Naive thymus-derived CD4-positive, alpha-beta T cell (primary cell): ENCODE measurements around the gene STIM1. TPM values are rescaled to one million over a fixed set of nuclear protein-coding genes. Genes with fewer than 3 reads are reported as not detected.
A peak's percentile ranks its signal among the peaks of the same experiment; 100 is the strongest.
"Not testable (repeated sequence)": the region's sequence is repeated elsewhere in the genome, so short reads cannot be mapped to it uniquely, and the experiment has no call there.

Experiments
- ATAC-seq: fragments of 150-1000 bp; cut with Tn5 transposase; 2 replicates; pipeline ENCODE4 v1.10.0; 2021; ENCODE audit warnings: mild to moderate bottlenecking, moderate library complexity
- CTCF ChIA-PET: fragments of 350-600 bp; sonication (Branson Sonifier 250); formaldehyde crosslinking; loops from one replicate; lab custom pipeline; 2021; ENCODE audit warnings: antibody characterized with exemption; lab: Charles Lee
- POLR2A ChIA-PET: fragments of 350-600 bp; sonication (Branson Sonifier 250); formaldehyde crosslinking; loops from one replicate; lab custom pipeline; 2021; ENCODE audit warnings: antibody characterized with exemption, inconsistent platforms; lab: Charles Lee
- DNase-seq, 9 donors: peaks; one replicate each; pipeline versions ENCODE4 v3.0.0 to v3.0.0-alpha.2; 2020 to 2022; ENCODE audit warnings: mixed read lengths in 1 of 9
- H3K27ac ChIP-seq: one replicate; pipeline ENCODE4 v1.7.0; 2013; ENCODE audit warnings: mild to moderate bottlenecking, low read depth, low read length, moderate library complexity
- H3K27me3 ChIP-seq, 2 donors: one replicate each; pipeline ENCODE4 v1.7.0; 2013; ENCODE audit warnings: low read length in 2 of 2, mild to moderate bottlenecking in 2 of 2, moderate library complexity in 2 of 2; ENCODE audit not compliant: control insufficient read depth in 2 of 2, insufficient read depth in 2 of 2
- H3K36me3 ChIP-seq, 3 experiments: 1 replicate in 2 of 3; 2 replicates in 1 of 3; pipeline ENCODE4 v1.7.0; 2013; ENCODE audit warnings: low read length in 3 of 3, mild to moderate bottlenecking in 3 of 3, moderate library complexity in 1 of 3; ENCODE audit not compliant: insufficient read depth in 3 of 3, control insufficient read depth in 2 of 3
- H3K4me1 ChIP-seq, 2 donors: one replicate each; pipeline ENCODE4 v1.7.0; 2013; ENCODE audit warnings: low read length in 2 of 2, mild to moderate bottlenecking in 2 of 2, moderate library complexity in 1 of 2; ENCODE audit not compliant: control insufficient read depth in 2 of 2, insufficient read depth in 2 of 2
- H3K4me3 ChIP-seq: 2 replicates; pipeline ENCODE4 v1.7.0; 2013; ENCODE audit warnings: mild to moderate bottlenecking, low read length
- H3K9me3 ChIP-seq, 3 experiments: 1 replicate in 2 of 3; 2 replicates in 1 of 3; pipeline ENCODE4 v1.7.0; 2013; ENCODE audit warnings: low read length in 3 of 3; ENCODE audit not compliant: control insufficient read depth in 2 of 3
- H3K27ac Mint-ChIP-seq, 9 donors: one replicate each; pipeline ENCODE4 v1.8.0; 2020 to 2022; ENCODE audit warnings: mixed read lengths in 9 of 9, mild to moderate bottlenecking in 8 of 9, moderate library complexity in 5 of 9, inconsistent platforms in 2 of 9
- H3K27me3 Mint-ChIP-seq, 5 donors: one replicate each; pipeline ENCODE4 v1.8.0; 2021 to 2022; ENCODE audit warnings: mixed read lengths in 5 of 5, mild to moderate bottlenecking in 1 of 5
- H3K36me3 Mint-ChIP-seq, 5 donors: one replicate each; pipeline ENCODE4 v1.8.0; 2020 to 2022; ENCODE audit warnings: mixed read lengths in 5 of 5, mild to moderate bottlenecking in 3 of 5, inconsistent platforms in 1 of 5
- H3K4me1 Mint-ChIP-seq, 7 donors: one replicate each; pipeline ENCODE4 v1.8.0; 2020 to 2022; ENCODE audit warnings: mixed read lengths in 7 of 7, mild to moderate bottlenecking in 3 of 7, inconsistent platforms in 1 of 7
- H3K4me3 Mint-ChIP-seq, 10 donors: one replicate each; pipeline ENCODE4 v1.8.0; 2020 to 2022; ENCODE audit warnings: mild to moderate bottlenecking in 10 of 10, mixed read lengths in 10 of 10, moderate library complexity in 6 of 10, inconsistent platforms in 2 of 10
- H3K9me3 Mint-ChIP-seq, 11 donors: one replicate each; pipeline ENCODE4 v1.8.0; 2020 to 2022; ENCODE audit warnings: mixed read lengths in 11 of 11, mild to moderate bottlenecking in 4 of 11, inconsistent platforms in 1 of 11, moderate library complexity in 1 of 11
- intact Hi-C, 2 donors: fragments of 100-400 bp; cut with micrococcal nuclease; formaldehyde crosslinking; loops; one replicate each; pipeline ENCODE4 v1.15.1; 2023
- polyA plus RNA-seq, 2 donors: library from polyadenylated mRNA; unstranded; fragments of 300-500 nt; fragmentation: Illumina TruSeq; gene quantifications; one replicate each; pipeline ENCODE4 v1.2.3, GENCODE V29; 2021
- total RNA-seq, 6 experiments: library from RNA in 5 of 6; stranded (reverse) in 5 of 6; gene quantifications; 1 replicate in 5 of 6; 2 replicates in 1 of 6; pipeline ENCODE4 v1.2.3 and lab custom pipeline; 2021 to 2026

STIM1 gene
- total and polyA plus RNA-seq, 7 experiments from 2014 or later: 38.4 to 117 (median 99.0) TPM

- Histone ChIP-seq H3K36me3 (no peaks in the 10 kb centered on the region), H3K27me3 (no peaks in the 10 kb centered on the region), H3K9me3 (no peaks in the 10 kb centered on the region), H3K4me1 (peaks cover 11 to 14% of the 10 kb centered on the region in 2 donors), H3K4me3 (no peak overlapping the region), H3K27ac (no peak overlapping the region)
- H3K36me3 Mint-ChIP-seq: peaks cover 0 to 26% (median 7%) of the 10 kb centered on the region in 5 donors
- H3K27me3 Mint-ChIP-seq: no peaks in the 10 kb centered on the region
- CTCF ChIA-PET: interaction anchor here (1.1 to 2.2 kb wide), 3 partner anchors 9 to 158 kb away, joined by 4 to 6 read pairs (median 4); no protein-coding TSS in a partner anchor
- peaks cover 22 to 48% (median 34%) of the 10 kb centered on the region in 7 donors for H3K4me1 Mint-ChIP-seq
- peak overlapping the region in 8 of 9 donors; percentile 25 to 90 (median 68) for H3K27ac Mint-ChIP-seq
- H3K4me3 Mint-ChIP-seq: peak overlapping the region in 8 of 10 donors; percentile 9 to 61 (median 44)
- peak; percentile 40 for ATAC-seq
- H3K9me3 Mint-ChIP-seq: peaks cover 0 to 10% (median 0%) of the 10 kb centered on the region in 11 donors
- no peak for DNase-seq
- intact Hi-C loops: no loop called here
- POLR2A ChIA-PET: interaction anchor here (0.7 to 1.8 kb wide), 4 partner anchors 9 to 23 kb away, joined by 3 to 6 read pairs (median 4); no protein-coding TSS in a partner anchor
Observed at GRCh38 chr11:4006946-4007680, 151.6 kb downstream of the STIM1 start.

DNA sequence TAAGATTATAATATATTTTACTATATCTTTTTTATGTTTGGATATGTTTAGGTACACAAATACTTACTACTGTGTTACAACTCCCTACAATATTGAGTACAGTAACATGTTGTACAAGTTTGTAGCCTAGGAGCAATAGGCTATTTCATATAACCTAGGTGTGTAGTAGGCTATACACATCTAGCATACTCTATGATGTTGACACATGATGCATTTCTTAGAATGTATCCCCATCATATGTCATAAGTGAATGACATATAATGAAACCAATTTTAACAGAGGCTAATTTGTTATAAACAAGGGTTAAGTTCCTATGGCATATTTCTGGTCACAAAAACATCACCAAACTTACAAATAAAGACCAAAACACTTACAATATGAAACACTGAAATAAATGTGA is 152.7 kb downstream of the STIM1 start:
- H3K36me3 Mint-ChIP-seq: peaks cover 0 to 27% (median 11%) of the 10 kb centered on the region in 5 donors
- POLR2A ChIA-PET: interaction anchor here (1.8 kb wide), 1 partner anchor 10 kb away, joined by 6 read pairs; no protein-coding TSS in a partner anchor
- no peak overlapping the region for H3K27ac Mint-ChIP-seq
- CTCF ChIA-PET: interaction anchor here (2.2 kb wide), 1 partner anchor 159 kb away, joined by 6 read pairs; no protein-coding TSS in a partner anchor
- intact Hi-C loops: no loop called here
- peaks cover 0 to 11% (median 2%) of the 10 kb centered on the region in 11 donors for H3K9me3 Mint-ChIP-seq
- Histone ChIP-seq H3K36me3 (no peaks in the 10 kb centered on the region), H3K4me1 (peaks cover 11 to 14% of the 10 kb centered on the region in 2 donors), H3K9me3 (no peaks in the 10 kb centered on the region), H3K27me3 (no peaks in the 10 kb centered on the region), H3K4me3 (no peak overlapping the region), H3K27ac (no peak overlapping the region)
- H3K4me3 Mint-ChIP-seq: no peak overlapping the region
- DNase-seq (no peak), ATAC-seq (no peak)
- H3K4me1 Mint-ChIP-seq: peaks cover 25 to 58% (median 44%) of the 10 kb centered on the region in 7 donors
- no peaks in the 10 kb centered on the region for H3K27me3 Mint-ChIP-seq

DNA sequence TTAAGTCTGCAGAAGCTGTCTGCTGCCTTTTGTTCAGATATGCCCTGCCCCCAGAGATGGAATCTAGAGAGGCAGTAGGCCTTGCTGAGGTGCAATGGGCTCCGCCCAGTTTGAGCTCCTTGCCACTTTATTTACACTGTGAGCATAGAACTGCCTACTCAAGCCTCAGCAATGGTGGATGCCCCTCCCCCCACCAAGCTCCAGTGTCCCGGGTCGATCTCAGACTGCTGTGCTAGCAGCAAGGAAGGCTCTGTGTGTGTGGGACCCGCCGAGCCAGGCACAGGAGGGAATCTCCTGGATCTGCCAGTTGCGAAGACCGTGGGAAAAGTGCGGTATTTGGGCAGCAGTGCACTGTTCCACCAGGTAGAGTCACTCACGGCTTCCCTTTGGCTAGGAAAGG is 161.1 kb downstream of the STIM1 start:
- CTCF ChIA-PET, DNase-seq, H3K27me3 Mint-ChIP-seq, intact Hi-C loops, H3K27me3 ChIP-seq, H3K27ac ChIP-seq, H3K9me3 ChIP-seq, H3K4me3 ChIP-seq, ATAC-seq, H3K4me1 ChIP-seq, H3K9me3 Mint-ChIP-seq, H3K4me3 Mint-ChIP-seq, H3K36me3 ChIP-seq: not testable (repeated sequence)
- POLR2A ChIA-PET: interaction anchor here (0.9 kb wide), 1 partner anchor 10 kb away, joined by 4 read pairs; no protein-coding TSS in a partner anchor
- H3K4me1 Mint-ChIP-seq: peaks cover 41 to 92% (median 81%) of the 10 kb centered on the region in 7 donors
- peak overlapping the region in 2 of 9 donors; percentile 40 to 52 for H3K27ac Mint-ChIP-seq
- H3K36me3 Mint-ChIP-seq: peaks cover 7 to 42% (median 30%) of the 10 kb centered on the region in 5 donors

DNA sequence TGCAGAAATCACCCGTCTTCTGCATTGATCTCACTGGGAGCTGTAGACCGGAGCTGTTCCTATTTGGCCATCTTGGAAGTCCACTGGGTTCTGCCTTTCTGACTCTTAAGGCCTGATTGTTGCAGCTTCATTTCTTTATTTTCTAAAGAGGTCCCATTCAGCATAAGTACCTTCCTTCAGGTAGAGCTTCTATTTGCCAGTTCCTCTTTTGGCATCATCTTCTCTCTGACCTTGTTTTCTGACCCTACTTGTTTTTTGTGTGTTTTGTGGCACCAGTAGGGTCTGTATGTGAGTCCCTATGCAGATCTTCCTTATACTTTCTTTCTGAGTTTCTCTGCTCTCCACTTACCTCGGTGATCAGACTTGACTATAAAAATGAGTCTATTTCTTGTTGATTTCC is 161.7 kb downstream of the STIM1 start:
- no peak for ATAC-seq
- Histone ChIP-seq H3K27me3 (no peaks in the 10 kb centered on the region), H3K4me1 (no peaks in the 10 kb centered on the region), H3K4me3 (no peak overlapping the region), H3K36me3 (no peaks in the 10 kb centered on the region), H3K27ac (no peak overlapping the region), H3K9me3 (no peaks in the 10 kb centered on the region)
- CTCF ChIA-PET: interaction anchor here (0.6 kb wide), 2 partner anchors 21 to 126 kb away, joined by 3 to 6 read pairs; no protein-coding TSS in a partner anchor
- H3K9me3 Mint-ChIP-seq: peaks cover 0 to 9% (median 0%) of the 10 kb centered on the region in 11 donors
- H3K27me3 Mint-ChIP-seq: no peaks in the 10 kb centered on the region
- H3K4me3 Mint-ChIP-seq: peak overlapping the region in 1 of 10 donors; percentile 10
- H3K4me1 Mint-ChIP-seq: peaks cover 39 to 88% (median 77%) of the 10 kb centered on the region in 7 donors
- H3K27ac Mint-ChIP-seq: peak overlapping the region in 3 of 9 donors; percentile 34 to 75 (median 39)
- DNase-seq: no peak
- H3K36me3 Mint-ChIP-seq: peaks cover 7 to 37% (median 26%) of the 10 kb centered on the region in 5 donors
- POLR2A ChIA-PET: interaction anchor here (0.8 kb wide), 1 partner anchor 44 kb away, joined by 3 read pairs; no protein-coding TSS in a partner anchor
- intact Hi-C loops: no loop called here

GRCh38 chr11:4018641-4019040 is 163.2 kb downstream of the STIM1 start:
- Histone ChIP-seq H3K4me3 (no peak overlapping the region), H3K27ac (no peak overlapping the region), H3K36me3 (peaks cover 0 to 5% (median 0%) of the 10 kb centered on the region in 3 experiments), H3K27me3 (no peaks in the 10 kb centered on the region), H3K4me1 (no peaks in the 10 kb centered on the region), H3K9me3 (no peaks in the 10 kb centered on the region)
- DNase-seq: no peak
- Mint-ChIP-seq H3K4me3 (peak overlapping the region in 1 of 10 donors; percentile 11), H3K27ac (peak overlapping the region in 5 of 9 donors; percentile 3 to 87 (median 66)), H3K9me3 (peaks cover 0 to 9% (median 0%) of the 10 kb centered on the region in 11 donors), H3K4me1 (peaks cover 38 to 79% (median 75%) of the 10 kb centered on the region in 7 donors), H3K27me3 (no peaks in the 10 kb centered on the region), H3K36me3 (peaks cover 13 to 49% (median 35%) of the 10 kb centered on the region in 5 donors)
- no peak for ATAC-seq
- intact Hi-C loops: no loop called here
- POLR2A ChIA-PET: interaction anchor here (0.7 kb wide), 1 partner anchor 222 kb away, joined by 3 read pairs; no protein-coding TSS in a partner anchor
- CTCF ChIA-PET: no interaction called here

DNA sequence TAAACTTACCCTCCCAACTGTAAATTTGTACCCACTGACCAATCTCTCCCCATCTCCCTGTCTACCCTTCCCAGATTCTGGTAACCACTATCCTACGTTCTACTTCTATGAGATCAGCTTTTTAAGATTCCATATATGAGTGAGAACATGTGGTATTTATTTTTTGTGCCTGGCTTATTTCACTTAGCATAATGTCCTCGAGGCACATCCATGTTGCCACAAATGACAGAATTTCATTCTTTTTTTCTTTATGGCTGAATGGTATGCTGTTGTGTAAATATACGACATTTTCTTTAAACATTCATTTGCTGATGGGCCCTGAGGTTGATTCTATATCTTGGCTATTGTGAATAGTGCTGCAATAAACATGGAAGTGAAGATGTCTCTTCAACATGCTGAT is 164.4 kb downstream of the STIM1 start:
- no peak for ATAC-seq
- H3K4me3 ChIP-seq: no peak overlapping the region
- H3K9me3 Mint-ChIP-seq: peaks cover 0 to 4% (median 0%) of the 10 kb centered on the region in 11 donors
- H3K27ac Mint-ChIP-seq: peak overlapping the region in 5 of 9 donors; percentile 29 to 70 (median 42)
- H3K27me3 ChIP-seq: no peaks in the 10 kb centered on the region
- no peak for DNase-seq
- H3K36me3 ChIP-seq: peaks cover 0 to 18% (median 1%) of the 10 kb centered on the region in 3 experiments
- peaks cover 30 to 74% (median 67%) of the 10 kb centered on the region in 7 donors for H3K4me1 Mint-ChIP-seq
- intact Hi-C loops: no loop called here
- H3K36me3 Mint-ChIP-seq: peaks cover 13 to 54% (median 45%) of the 10 kb centered on the region in 5 donors
- ChIA-PET POLR2A (no interaction called here), CTCF (interaction anchor here (1.0 kb wide), 1 partner anchor 53 kb away, joined by 3 read pairs; no protein-coding TSS in a partner anchor)
- H3K9me3 ChIP-seq: no peaks in the 10 kb centered on the region
- H3K4me1 ChIP-seq: no peaks in the 10 kb centered on the region
- no peak overlapping the region for H3K27ac ChIP-seq
- no peaks in the 10 kb centered on the region for H3K27me3 Mint-ChIP-seq
- H3K4me3 Mint-ChIP-seq: peak overlapping the region in 1 of 10 donors; percentile 2
